Omental fat pad (tissue), 4 donors: ENCODE data around the gene SGMS1. TPM values are rescaled to one million over a fixed set of nuclear protein-coding genes. Genes with fewer than 3 reads are reported as not detected.

ENCODE experiments used
- ATAC-seq: fragments of 150-250 bp; one replicate; pipeline ENCODE4 v1.9.1; 2016; ENCODE audit warnings: mild to moderate bottlenecking, moderate library complexity; ENCODE audit not compliant: low FRiP score
- DNase-seq: peaks from one replicate; pipeline ENCODE4 v3.0.0-alpha.2; 2019; ENCODE audit warnings: low spot score
- total RNA-seq, 4 donors: library from RNA; depleted of rRNA; stranded (reverse); fragments of >200 nt; gene quantifications; one replicate each; pipeline ENCODE4 v1.1.0, GENCODE V29; 2016
- TF ChIP-seq, protein P1 (sequence below), 3 donors: fragments of 450-650 bp; IDR thresholded peaks; one replicate each; pipeline ENCODE4 v1.5.1; 2016 to 2017; ENCODE audit warnings: antibody characterized with exemption in 3 of 3, mild to moderate bottlenecking in 3 of 3, moderate library complexity in 2 of 3

Gene SGMS1
- total RNA-seq, 4 donors from 2014 or later, result 82.5 to 136 (median 96.4) TPM

DNA sequence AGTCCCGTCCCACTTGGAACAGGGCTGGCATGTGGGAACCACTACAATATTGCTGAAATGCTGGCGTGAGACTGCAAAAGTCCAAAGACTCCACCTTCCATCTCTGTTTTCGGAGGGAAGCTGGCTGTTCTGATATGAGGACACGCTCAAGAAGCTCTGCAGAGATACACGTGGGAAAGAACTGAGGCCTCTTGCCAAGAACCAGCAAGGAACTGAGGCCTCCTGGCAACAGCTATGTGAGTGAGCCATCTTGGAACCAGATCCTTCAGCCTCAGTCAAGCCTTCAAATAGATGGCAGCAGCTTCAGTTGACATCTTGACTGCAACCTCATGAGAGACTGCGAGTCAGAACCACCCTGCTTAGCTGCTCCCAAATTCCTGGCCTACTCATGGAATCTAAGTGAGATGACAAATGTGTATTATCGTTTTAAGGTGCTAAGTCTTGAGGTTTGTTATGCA is 30.8 kb downstream of the SGMS1 start:
- DNase-seq, result no peak
- TF ChIP-seq, protein P1, sequence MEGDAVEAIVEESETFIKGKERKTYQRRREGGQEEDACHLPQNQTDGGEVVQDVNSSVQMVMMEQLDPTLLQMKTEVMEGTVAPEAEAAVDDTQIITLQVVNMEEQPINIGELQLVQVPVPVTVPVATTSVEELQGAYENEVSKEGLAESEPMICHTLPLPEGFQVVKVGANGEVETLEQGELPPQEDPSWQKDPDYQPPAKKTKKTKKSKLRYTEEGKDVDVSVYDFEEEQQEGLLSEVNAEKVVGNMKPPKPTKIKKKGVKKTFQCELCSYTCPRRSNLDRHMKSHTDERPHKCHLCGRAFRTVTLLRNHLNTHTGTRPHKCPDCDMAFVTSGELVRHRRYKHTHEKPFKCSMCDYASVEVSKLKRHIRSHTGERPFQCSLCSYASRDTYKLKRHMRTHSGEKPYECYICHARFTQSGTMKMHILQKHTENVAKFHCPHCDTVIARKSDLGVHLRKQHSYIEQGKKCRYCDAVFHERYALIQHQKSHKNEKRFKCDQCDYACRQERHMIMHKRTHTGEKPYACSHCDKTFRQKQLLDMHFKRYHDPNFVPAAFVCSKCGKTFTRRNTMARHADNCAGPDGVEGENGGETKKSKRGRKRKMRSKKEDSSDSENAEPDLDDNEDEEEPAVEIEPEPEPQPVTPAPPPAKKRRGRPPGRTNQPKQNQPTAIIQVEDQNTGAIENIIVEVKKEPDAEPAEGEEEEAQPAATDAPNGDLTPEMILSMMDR (IDR thresholded peaks at IDR 0.05), result no peak
- ATAC-seq, result no peak

DNA sequence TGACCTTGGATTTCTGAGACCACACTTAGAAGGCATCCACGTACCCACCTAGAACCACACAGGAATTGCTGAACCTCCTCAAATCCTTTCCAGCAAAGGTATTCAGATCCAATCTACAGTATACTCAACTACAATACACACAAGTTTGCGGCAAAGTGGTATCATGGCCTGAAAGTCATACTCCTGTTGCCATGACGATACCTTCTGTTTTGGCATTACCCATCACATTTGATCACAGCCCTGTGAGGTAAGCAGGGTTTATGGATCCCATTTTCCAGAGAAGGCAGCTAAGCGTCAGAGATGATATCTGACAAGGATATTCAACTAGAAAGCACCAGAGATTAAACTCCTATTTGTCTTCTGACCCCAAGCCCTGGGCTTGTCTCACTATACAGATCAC is 32.8 kb downstream of the SGMS1 start:
- DNase-seq (no peak), ATAC-seq (no peak)
- TF ChIP-seq, protein P1 (IDR thresholded peaks at IDR 0.05), result no peak

DNA sequence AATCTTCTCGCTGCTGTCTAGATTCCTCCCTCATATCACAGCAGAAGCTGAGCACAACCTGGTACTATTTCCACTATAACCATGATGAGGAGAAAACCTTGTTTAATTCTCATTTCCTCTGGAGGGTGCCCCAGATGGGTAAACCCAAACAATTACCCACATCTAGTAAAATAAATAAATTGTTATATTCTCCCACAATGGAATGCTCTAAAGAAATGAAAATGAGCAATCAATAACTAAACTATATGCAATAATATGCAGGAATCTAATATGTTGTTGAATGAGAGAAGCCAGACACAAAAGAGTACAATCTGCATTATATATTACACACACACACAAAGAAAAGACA is 37.0 kb downstream of the SGMS1 start:
- DNase-seq (no peak), ATAC-seq (no peak)
- TF ChIP-seq, protein P1 (IDR thresholded peaks at IDR 0.05), result no peak

DNA sequence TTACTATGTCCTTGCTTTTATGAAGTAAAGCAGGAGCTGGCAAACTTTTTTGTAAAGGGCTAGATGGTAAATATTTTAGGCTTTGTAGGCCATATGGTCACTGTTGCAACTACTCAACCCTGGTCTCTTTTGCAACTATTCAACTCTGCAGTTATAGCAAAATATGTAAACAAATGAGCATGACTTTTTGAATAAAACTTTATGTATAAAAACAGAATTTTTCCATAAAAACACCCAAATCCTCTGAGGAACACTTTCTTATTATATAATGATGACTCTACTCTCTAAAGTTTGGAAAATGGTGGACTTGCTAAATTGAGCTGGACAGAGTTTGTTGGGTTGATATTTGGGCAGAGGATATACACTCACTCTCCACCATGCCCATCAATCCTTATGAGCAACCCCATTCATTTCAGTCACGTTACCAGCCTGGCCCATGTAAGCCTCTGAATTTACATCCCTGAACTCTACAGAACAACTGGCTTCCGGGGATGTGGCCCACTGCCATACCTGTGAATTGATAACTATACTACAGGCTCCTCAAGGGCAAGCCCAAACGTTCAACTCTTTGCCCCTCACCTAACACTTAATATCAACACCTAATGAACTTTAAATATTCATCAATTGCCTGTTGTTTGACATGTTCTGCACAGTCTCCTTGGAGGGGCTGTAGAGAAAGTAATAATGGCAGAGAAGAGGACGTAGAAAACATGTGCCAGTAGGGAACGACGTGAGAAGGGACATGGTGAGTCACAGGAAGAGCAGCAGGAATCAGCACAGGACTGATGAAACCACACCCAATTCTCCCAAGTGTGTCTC is 37.6 kb downstream of the SGMS1 start:
- TF ChIP-seq, protein P1 (IDR thresholded peaks at IDR 0.05), result no peak
- no peak for DNase-seq
- ATAC-seq, result no peak

DNA sequence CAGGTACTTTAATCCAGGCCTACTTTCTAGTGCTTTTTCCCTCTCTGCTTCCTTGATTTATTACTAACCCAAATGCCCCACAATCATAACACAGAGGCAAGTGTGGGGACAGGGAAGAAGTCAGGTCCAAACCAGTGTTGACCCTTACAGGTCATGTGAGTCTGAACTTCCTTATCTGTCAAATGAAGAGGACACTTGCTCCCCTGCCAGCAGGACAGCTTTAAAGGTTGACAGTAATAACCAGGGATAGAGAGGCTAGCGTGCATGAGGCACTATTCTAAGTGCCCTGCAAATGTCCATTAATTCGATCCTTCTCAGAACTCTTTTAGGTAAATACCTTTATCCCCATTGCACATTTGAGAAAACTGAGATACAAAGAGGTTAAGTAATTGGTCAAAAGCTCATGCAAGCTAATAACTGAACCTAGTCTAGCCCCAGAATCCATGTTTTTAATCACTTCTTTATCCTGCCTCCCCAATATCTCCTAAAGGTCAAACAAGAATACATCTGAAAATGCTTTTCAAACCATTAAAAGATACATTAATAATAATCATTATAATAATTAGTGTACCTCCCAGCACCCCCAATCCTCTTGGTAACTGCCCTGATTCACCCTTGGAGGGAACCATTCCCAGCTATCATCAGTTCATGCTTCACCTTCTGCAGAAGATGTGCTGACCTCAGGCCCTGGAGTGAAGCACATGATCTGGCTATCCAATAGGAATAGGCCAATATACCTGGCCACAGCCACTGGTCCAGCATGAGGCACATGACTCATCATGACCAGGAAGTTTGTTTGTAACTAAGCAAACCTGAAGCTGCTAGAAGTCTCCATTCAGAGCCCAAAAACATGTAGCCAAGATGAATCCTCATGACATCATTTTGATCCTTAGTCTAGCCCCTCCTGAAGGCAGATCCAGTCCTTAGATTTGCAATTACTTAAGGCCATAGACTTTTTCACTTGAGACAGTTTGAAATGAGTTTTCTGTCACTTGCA is 40.7 kb downstream of the SGMS1 start:
- ATAC-seq (no peak), DNase-seq (no peak)
- TF ChIP-seq, protein P1 (IDR thresholded peaks at IDR 0.05), result no peak

DNA sequence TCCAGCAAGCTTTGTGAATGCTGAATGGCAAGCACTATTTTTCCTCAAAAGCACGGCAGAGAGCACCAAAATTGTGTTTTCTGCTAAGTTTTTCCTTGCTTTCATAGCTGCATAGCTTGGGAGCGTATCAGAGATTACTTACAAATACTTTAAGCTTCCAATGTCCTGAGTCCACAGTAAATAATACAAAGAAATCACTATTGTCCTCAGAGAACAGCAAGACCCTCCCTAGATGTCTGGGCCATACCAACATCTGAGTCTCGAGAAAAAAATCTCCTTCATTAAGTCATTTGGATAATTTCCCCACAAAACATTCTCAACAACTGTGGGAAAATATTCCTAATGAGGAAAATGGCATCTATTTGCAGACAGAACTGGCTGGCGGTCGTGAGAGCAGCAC is 41.7 kb downstream of the SGMS1 start:
- TF ChIP-seq, protein P1 (IDR thresholded peaks at IDR 0.05), result no peak
- no peak for ATAC-seq

More for the DNA sequence above, 41.7 kb downstream of the SGMS1 start:
- no peak for DNase-seq
